Amniotic epithelial cell (primary cell): ENCODE results near the gene PPP1R15A.
"Not testable (repeated sequence)": the region's sequence is repeated elsewhere in the genome, so short reads cannot be mapped to it uniquely, and the experiment has no call there.

Experiments used
- DNase-seq: peaks from one replicate; pipeline ENCODE4 v3.0.0-alpha.2; 2010; ENCODE audit warnings: low read depth

Gene PPP1R15A

GRCh38 chr19:48881741-48882657 lies 9.8 kb downstream of the PPP1R15A start:
- no peak for DNase-seq

DNA sequence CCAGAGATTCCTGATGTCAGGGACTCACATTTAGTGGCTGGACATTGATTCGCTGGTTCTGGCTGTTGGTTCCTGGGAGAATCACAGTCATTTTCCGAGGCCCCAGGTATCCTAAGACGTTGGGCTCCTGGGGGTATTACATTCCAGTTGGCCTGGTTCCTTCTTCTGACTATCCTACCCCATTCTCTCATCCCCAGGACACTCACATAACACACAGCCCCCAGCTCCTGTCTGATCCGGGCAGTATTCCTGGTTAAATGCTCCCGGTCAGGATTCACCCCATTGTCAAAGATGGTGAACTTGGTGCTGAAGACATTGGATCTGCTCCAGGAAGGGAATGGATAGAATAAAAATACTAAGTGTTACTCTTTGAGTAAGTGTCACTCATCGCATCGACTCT lies 11.5 kb downstream of the PPP1R15A start:
- no peak for DNase-seq

DNA sequence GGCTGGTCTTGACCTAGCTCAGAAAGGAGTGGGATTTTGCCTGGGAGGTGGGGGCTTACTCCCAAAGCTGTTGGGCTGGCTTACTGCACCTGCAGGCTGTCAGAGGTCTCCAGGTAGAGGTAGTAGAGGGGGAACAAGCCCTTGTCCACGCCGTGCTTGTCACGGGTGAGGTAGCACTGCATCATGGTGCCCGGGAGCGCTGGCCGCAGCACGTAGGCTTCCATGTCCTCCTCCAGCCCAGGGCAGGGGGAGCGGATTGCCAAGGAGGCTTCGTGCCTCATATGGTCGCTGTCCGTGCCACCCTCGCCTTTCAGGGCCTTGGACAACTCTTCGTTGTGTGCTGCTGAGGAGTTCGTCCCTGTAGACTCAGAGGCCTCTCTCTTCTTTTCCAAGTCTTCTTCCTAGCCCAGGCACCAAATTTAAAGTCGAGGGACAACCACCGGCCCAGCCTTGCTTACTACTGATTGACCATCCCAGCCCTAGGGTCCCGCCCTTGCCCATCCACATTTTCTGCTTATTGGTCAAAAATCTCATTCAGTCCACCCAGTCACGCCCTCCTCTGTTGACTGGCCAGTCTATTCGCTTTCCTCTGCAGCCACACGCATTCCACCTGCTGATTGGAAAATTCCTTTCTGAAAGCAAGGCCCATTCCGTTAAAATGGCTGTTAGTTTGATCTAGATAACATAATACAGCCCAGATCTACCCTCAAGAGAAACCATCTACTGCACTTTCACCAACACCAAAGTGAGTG lies 15.8 kb downstream of the PPP1R15A start:
- no peak for DNase-seq

GRCh38 chr19:48889496-48889895 lies 17.3 kb downstream of the PPP1R15A start:
- DNase-seq = not testable (repeated sequence)

DNA sequence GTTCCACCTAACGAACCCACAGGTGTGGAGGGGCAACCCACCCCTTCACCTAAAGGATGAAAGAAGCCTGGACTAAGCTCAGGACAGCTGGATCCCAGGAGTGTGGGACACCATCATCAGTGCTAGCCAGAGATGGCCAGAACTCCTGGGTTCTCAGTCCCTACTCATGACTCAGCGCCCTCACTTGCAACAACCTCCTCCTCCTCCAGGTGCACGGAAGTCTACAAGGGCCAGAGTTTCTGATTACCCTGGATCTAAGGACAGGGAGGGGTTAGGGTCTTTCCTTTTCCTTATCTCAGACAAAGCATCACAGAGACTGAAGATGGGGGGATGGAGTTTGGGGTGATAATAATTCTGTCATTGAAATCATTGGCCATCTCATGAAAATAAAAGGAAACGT lies 18.3 kb downstream of the PPP1R15A start:
- no peak for DNase-seq

DNA sequence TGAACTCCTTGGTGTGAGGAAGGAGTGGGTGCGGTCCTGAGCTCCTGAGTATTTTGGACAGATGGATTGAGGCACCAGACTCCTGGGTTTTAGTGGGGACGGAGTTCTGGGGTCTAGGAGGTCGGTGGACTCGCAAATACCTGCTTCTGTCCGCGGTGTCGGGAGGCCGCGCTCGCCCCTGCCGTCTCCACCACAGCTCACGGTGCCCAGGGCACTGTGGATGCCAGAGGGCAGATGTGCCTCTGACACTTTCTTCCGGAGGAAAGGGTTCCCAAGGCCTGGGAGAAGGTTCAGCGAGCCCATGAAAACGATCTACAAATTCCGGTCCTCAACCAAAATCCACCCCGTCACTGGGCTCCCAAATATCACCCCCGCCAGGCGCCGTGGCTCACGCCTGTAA lies 23.0 kb downstream of the PPP1R15A start:
- DNase-seq = no peak

GRCh38 chr19:48896191-48896720 lies 24.0 kb downstream of the PPP1R15A start:
- no peak for DNase-seq

GRCh38 chr19:48897181-48897580 lies 25.0 kb downstream of the PPP1R15A start:
- no peak for DNase-seq

DNA sequence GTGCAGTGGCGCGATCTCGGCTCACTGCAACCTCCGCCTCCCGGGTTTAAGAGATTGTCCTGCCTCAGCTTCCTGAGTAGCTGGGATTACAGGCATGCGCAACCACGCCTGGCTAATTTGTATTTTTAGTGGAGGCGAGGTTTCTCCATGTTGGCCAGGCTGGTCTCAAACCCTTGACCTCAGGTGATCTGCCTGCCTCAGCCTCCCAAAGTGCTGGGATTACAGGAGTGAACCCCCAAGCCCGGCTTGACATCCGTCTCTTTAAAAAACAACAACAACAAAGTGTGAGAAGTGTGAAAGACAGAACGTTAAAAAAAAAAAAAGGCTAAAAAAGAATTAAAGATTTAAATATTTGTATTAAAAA lies 27.1 kb downstream of the PPP1R15A start:
- not testable (repeated sequence) for DNase-seq

- DNase-seq = peak; percentile 97
Measured at GRCh38 chr19:48899781-48900476, 27.7 kb downstream of the PPP1R15A start, which contains the start of gene NUCB1. Gene NUCB1 (plus strand): TSS chr19:48900312. CDS start chr19:48900797, 485 bp downstream.

- DNase-seq = peak; percentile 55
Measured at GRCh38 chr19:48900477-48901406, 28.5 kb downstream of the PPP1R15A start.

DNA sequence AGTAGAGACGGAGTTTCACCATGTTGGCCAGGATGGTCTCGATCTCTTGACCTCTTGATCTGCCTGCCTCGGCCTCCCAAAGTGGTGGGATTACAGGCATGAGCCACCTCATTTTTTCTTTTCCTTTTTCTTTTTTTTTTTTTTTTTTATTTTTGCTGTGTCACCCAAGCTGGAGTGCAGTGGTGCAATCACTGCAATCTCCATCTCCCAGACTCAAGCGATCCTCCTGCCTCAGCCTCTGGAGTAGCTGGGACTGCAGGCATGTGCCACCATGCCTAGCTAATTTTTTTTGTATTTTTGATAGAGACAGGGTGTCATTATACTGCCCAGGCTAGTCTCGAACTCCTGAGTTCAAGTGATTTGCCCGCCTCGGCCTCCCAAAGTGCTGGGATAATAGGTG lies 30.1 kb downstream of the PPP1R15A start:
- DNase-seq = not testable (repeated sequence)

DNA sequence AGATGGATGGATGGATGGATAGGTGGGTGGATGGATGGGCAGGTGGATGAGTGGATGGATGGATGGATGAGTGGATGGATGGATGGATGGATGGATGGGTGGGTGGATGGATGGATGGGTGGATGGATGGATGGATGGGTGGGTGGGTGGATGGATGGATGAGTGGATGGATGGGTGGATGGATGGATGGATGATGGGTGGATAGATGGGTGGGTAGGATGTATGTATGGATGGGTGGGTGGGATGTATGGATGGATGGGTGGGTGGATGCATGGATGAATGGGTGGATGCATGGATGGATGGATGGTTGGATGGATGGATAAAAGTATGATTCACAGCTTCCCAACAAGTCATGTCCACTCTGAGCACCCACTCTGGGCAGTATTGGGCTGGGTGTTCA lies 31.6 kb downstream of the PPP1R15A start:
- DNase-seq = not testable (repeated sequence)

DNA sequence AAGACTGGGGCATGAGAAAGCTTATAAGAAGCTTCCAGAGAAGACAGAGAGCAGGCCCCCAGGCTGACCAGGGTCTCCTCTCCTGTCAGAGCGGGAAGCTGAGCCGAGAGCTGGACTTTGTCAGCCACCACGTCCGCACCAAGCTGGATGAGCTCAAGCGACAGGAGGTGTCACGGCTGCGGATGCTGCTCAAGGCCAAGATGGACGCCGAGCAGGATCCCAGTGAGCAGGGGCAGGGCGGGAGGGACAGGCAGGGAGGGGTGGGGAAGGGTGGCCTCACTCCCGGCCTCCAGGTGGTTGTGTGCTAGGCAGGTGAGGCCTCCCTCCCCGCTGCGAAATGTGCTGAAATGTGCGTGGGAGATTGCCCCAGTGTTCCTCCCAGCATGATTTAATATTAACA lies 33.4 kb downstream of the PPP1R15A start:
- no peak for DNase-seq

GRCh38 chr19:48906324-48906723 lies 34.1 kb downstream of the PPP1R15A start:
- DNase-seq = no peak

- no peak for DNase-seq
Measured at GRCh38 chr19:48907671-48908070, 35.5 kb downstream of the PPP1R15A start.

- not testable (repeated sequence) for DNase-seq
Measured at GRCh38 chr19:48909424-48910077, 37.3 kb downstream of the PPP1R15A start.

DNA sequence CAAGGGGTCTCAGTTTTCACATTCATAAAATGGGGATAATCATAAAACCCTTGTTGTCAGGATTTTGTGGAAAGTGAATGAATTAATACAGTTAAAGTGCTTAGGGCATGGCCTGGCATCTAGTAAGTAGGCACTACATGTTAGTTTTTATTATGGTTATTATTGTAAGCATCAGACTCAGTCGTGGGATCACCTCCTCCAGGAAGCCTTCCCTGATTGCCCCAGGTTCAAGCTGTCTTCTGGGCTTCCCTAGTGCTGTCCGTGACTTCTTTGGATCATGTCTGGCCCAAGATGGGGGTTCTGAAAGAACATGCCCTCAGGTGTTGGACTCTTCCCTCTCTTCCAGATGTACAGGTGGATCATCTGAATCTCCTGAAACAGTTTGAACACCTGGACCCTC lies 38.6 kb downstream of the PPP1R15A start:
- DNase-seq = no peak

GRCh38 chr19:48913114-48913889 lies 41.1 kb downstream of the PPP1R15A start:
- no peak for DNase-seq

- peak; percentile 26 for DNase-seq
Measured at GRCh38 chr19:48914181-48914580, 42.0 kb downstream of the PPP1R15A start.
